Neutrophil (primary cell): ENCODE results near the gene MBOAT2.

Experiments
- H3K27ac ChIP-seq: fragments of 200-600 bp; sonication (generic); 2 replicates; pipeline ENCODE4 v1.5.1; 2016; ENCODE audit warnings: mild to moderate bottlenecking, moderate library complexity
- H3K27me3 ChIP-seq: fragments of 200-600 bp; sonication (generic); 2 replicates; pipeline ENCODE4 v1.6.0; 2016; ENCODE audit warnings: mild to moderate bottlenecking
- H3K36me3 ChIP-seq: fragments of 200-600 bp; sonication (generic); 2 replicates; pipeline ENCODE4 v1.5.1; 2017
- H3K4me1 ChIP-seq, 2 experiments: fragments of 200-600 bp in 1 of 2; sonication (generic) in 1 of 2; 1 replicate in 1 of 2; 2 replicates in 1 of 2; pipeline versions ENCODE4 v1.5.1 to v1.6.1; 2013 to 2016; ENCODE audit warnings: low read depth in 1 of 2, low read length in 1 of 2, mild to moderate bottlenecking in 1 of 2, moderate library complexity in 1 of 2; ENCODE audit not compliant: control insufficient read depth in 1 of 2, insufficient read depth in 1 of 2
- H3K4me3 ChIP-seq, 2 experiments: fragments of 200-600 bp in 1 of 2; sonication (generic) in 1 of 2; 1 replicate in 1 of 2; 2 replicates in 1 of 2; pipeline ENCODE4 v1.5.1; 2013 to 2016; ENCODE audit warnings: low read depth in 1 of 2, low read length in 1 of 2, mild to moderate bottlenecking in 1 of 2, moderate library complexity in 1 of 2
- H3K9me3 ChIP-seq: fragments of 200-600 bp; sonication (generic); 2 replicates; pipeline ENCODE4 v1.5.1; 2016
- CTCF ChIP-seq: fragments of 200-600 bp; sonication (generic); IDR thresholded peaks from 2 replicates; pipeline ENCODE4 v1.5.1; 2016; ENCODE audit warnings: antibody characterized with exemption

Gene MBOAT2

GRCh38 chr2:9001229-9001628 is 2.3 kb downstream of the MBOAT2 start:
- H3K4me1 ChIP-seq, result peaks cover 74 to 75% of the 10 kb centered on the region in 2 experiments
- no peaks in the 10 kb centered on the region for H3K36me3 ChIP-seq
- no peaks in the 10 kb centered on the region for H3K9me3 ChIP-seq
- H3K27me3 ChIP-seq, result no peaks in the 10 kb centered on the region
- H3K4me3 ChIP-seq, result peak overlapping the region; percentile 87 to 96
- peak overlapping the region; percentile 87 for H3K27ac ChIP-seq
- TF ChIP-seq CTCF, result no peak

GRCh38 chr2:9000442-9000841 is 3.0 kb downstream of the MBOAT2 start:
- no peak for TF ChIP-seq CTCF
- H3K36me3 ChIP-seq, result no peaks in the 10 kb centered on the region
- H3K27me3 ChIP-seq, result no peaks in the 10 kb centered on the region
- H3K4me3 ChIP-seq, result no peak overlapping the region
- H3K27ac ChIP-seq, result peak overlapping the region; percentile 84
- no peaks in the 10 kb centered on the region for H3K9me3 ChIP-seq
- H3K4me1 ChIP-seq, result peaks cover 81 to 83% of the 10 kb centered on the region in 2 experiments

DNA sequence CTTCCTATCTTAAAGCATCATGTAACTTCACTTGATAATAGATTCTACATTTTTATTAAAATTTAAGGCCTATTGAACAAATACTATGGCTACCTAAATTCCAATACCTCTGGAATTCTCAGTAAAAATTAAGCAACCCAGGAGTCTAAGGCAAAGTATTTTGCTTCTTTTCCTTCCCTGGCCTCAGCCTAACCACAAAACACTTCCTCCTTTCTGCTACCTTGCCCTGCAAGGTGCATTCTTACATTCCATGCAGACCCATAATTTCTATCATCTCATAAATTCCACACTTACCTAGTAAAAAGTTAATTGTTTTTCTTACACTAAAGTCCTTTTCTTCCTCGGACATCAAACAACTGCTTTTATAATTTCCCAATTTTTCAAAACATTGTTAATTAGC is 3.7 kb downstream of the MBOAT2 start:
- Histone ChIP-seq H3K4me3 (peak overlapping the region in 1 of 2 experiments; percentile 22), H3K27ac (peak overlapping the region; percentile 84), H3K9me3 (no peaks in the 10 kb centered on the region), H3K36me3 (no peaks in the 10 kb centered on the region), H3K27me3 (no peaks in the 10 kb centered on the region), H3K4me1 (peaks cover 86 to 87% of the 10 kb centered on the region in 2 experiments)
- TF ChIP-seq CTCF, result no peak

DNA sequence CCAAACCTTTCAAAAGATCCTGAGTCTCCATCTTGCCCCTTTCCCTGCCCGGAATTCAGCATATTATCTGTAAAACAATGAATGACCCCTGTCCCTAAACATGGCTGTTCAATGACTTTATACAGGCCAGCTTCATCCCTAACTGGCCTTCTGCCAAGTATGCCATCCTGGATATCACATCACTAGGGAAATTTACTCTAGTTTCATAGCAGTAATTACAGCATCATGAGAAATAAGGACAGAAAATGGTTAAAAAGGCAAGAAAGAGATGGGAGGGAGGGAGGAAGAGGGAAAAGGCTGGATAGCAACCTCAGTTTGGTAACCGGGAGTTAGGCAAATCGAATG is 4.4 kb downstream of the MBOAT2 start:
- H3K4me3 ChIP-seq, result peak overlapping the region in 1 of 2 experiments; percentile 22
- H3K27ac ChIP-seq, result peak overlapping the region; percentile 84
- H3K27me3 ChIP-seq, result no peaks in the 10 kb centered on the region
- H3K9me3 ChIP-seq, result no peaks in the 10 kb centered on the region
- H3K4me1 ChIP-seq, result peaks cover 87% of the 10 kb centered on the region in 2 experiments
- TF ChIP-seq CTCF, result no peak
- H3K36me3 ChIP-seq, result no peaks in the 10 kb centered on the region

DNA sequence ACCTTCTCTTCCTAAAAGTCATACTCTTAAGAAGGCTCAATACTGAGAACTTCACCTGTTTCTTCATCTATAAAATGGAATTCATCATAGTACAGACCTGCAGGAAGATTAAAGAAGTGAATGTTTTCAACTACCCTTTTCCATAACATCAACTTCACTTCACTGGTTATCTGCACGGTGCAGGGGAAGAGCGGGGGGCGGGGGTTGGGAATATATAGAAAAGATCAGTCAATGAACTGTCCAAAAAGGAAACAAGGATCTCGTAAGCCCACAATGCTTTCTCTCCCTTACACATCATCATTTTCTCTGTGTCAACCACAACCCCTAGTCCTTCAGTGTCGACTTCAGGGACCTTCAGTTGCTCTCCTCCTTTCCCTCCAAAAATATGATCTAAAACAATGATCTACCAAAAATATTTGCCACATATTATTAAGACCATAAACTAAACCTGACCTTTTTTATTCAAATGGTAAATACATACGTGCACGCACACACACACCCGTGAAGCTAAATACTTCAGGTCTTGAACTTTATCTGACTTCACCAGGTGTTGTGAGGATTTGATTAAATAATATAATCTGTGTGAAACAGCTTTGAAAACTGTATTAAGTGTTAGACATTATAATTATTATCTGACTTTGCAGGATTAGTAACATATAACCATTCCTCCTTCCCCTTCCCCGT is 4.9 kb downstream of the MBOAT2 start:
- TF ChIP-seq CTCF, result no peak
- peaks cover 91 to 92% of the 10 kb centered on the region in 2 experiments for H3K4me1 ChIP-seq
- H3K27me3 ChIP-seq, result no peaks in the 10 kb centered on the region
- H3K36me3 ChIP-seq, result no peaks in the 10 kb centered on the region
- H3K9me3 ChIP-seq, result no peaks in the 10 kb centered on the region
- peak overlapping the region; percentile 84 for H3K27ac ChIP-seq
- H3K4me3 ChIP-seq, result peak overlapping the region in 1 of 2 experiments; percentile 7
